Gastroesophageal sphincter (tissue), 3 donors: ENCODE measurements around the gene APOBEC3A.

Experiments
- EP300 ChIP-seq: sonication (generic); formaldehyde crosslinking; IDR thresholded peaks from one replicate; pipeline ENCODE4 v1.6.1; 2017; ENCODE audit warnings: antibody characterized with exemption, mild to moderate bottlenecking
- POLR2AphosphoS5 ChIP-seq: sonication (generic); formaldehyde crosslinking; IDR thresholded peaks from one replicate; pipeline ENCODE4 v1.6.1; 2017; ENCODE audit warnings: antibody characterized with exemption
- TF ChIP-seq, protein P1 (sequence below), 4 experiments: fragments of 200-600 bp in 2 of 4; fragments of 450-650 bp in 2 of 4; sonication (generic) in 1 of 4; IDR thresholded peaks; one replicate each; pipeline ENCODE4 v1.5.1; 2017 to 2019; ENCODE audit warnings: antibody characterized with exemption in 4 of 4, mild to moderate bottlenecking in 2 of 4, moderate library complexity in 2 of 4

DNA sequence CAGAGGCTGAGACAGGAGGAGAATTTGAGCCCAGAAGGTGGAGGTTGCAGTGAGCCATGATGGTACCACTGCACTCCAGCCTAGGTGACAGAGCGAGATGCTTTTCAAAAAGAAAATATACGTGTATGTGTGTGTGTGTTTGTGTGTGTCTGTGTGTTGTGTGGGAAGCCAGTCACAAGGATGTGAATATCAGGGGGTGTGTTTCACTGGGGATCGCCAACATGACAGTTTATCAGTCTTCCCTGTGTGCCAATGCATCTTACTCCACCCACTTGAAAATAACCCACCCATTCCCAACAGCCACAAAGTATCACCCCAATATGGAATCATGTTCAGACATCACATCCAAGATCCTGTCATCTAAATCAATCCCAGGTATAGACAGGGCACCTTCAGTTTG, 14.4 kb downstream of the APOBEC3A start:
- TF ChIP-seq POLR2AphosphoS5 (no peak), EP300 (no peak)
- TF ChIP-seq, protein P1, sequence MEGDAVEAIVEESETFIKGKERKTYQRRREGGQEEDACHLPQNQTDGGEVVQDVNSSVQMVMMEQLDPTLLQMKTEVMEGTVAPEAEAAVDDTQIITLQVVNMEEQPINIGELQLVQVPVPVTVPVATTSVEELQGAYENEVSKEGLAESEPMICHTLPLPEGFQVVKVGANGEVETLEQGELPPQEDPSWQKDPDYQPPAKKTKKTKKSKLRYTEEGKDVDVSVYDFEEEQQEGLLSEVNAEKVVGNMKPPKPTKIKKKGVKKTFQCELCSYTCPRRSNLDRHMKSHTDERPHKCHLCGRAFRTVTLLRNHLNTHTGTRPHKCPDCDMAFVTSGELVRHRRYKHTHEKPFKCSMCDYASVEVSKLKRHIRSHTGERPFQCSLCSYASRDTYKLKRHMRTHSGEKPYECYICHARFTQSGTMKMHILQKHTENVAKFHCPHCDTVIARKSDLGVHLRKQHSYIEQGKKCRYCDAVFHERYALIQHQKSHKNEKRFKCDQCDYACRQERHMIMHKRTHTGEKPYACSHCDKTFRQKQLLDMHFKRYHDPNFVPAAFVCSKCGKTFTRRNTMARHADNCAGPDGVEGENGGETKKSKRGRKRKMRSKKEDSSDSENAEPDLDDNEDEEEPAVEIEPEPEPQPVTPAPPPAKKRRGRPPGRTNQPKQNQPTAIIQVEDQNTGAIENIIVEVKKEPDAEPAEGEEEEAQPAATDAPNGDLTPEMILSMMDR (IDR thresholded peaks at IDR 0.05) = no peak
